NCI-H1436 (cell line): Measurements from ENCODE around the gene CFB.
"Not testable (repeated sequence)": the region's sequence is repeated elsewhere in the genome, so short reads cannot be mapped to it uniquely, and the experiment has no call there.

Experiments
- DNase-seq: peaks from one replicate; lab custom pipeline; 2025; lab: John Stamatoyannopoulos, UW

The CFB gene

DNA sequence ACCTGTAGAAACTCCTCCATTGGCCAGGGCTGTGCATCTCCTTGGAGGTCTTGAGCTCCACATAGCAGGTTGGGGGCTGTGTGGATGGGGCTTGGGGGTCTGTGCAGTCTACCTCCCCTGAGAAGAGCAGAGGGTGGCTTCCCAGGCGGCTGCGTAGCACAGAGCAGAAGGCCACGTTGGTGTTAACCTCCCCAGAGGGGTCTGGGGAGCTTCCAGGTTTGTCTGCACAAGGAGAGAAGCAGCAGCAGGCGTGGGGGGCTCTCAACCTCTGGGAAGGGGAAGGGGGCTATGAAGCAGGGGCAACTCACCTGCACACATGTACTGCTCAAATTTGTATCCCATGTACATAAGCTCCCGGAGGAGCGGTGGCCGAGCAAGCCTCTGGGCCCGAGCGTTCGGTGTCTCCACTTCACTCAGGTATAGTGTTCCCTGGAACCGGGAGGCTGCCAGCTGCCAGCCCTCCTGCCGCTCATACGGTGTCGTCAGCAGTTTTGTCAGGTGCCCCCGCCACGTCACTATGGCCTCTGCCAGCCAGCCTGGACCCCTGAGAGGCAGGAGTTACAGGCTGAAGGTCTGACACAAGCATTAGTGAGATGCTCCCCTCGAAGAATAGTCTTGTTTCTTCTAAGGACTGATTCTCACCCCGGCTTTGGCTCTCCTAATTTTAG lies 24.8 kb downstream of the CFB start:
- no peak for DNase-seq

- no peak for DNase-seq
Measured at GRCh38 chr6:31971279-31971992, 25.5 kb downstream of the CFB start.

DNA sequence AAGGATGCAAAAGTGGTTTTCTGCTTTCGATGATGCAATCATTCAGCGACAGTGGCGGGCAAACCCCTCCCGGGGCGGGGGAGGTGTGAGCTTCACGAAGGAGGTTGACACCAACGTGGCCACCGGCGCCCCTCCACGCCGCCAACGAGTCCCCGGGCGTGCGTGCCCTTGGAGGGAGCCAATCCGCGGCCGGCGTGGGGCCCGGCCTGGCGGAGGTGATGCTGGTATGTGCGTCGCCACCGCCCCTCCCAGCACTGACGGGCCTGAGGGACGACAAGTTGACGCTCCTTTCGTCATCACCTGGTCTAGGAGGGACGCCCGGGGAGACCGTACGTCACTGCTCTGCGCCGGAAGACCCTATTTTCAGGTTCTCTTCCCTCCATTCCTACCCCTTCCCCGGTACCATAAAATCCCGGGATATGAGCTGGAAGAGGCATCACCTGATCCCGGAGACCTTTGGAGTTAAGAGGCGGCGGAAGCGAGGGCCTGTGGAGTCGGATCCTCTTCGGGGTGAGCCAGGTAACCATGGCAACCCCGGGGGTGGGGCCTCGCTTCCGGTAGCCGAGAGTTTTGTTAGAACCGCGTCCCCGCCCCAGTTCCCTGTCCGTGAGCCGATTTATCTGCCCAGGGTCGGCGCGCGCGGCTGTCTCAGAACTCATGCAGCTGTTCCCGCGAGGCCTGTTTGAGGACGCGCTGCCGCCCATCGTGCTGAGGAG lies 26.3 kb downstream of the CFB start, which contains the start of gene DXO:
TSS of gene DXO (minus strand) at position 146 of the 716 bp plus-strand sequence. CDS start 463 bp downstream, outside the sequence.
- DNase-seq = peak; percentile 98

DNA sequence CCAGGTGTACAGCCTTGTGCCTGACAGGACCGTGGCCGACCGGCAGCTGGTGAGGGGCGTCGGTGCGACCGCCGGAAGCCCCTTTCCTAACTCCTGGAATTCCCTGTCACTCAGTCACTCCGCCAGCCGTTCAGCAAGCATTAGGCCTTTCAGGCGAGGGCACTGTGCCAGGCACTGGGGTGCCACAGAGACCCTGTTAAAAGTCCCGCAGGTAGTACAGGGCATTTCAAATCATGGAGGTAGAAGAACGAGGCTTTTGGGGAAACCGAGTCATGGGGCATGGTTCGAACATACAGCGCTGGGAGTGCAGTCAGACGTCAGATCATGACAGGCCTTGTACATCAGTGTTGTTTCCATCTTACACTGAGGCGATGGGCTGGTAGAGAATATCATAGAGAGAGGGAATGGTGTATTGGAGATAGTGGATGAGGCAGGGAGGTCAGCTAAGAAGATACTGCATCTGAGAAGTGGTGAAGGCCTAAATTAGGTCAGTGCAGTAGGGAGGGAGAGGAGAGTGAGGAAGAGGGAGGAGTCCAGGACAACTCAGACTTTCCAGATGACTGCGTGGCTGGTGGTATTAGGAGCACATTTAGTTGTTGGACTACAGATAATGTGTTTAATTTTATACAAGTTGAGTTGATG lies 26.9 kb downstream of the CFB start:
- no peak for DNase-seq

GRCh38 chr6:31976065-31976464 lies 30.2 kb downstream of the CFB start:
- DNase-seq = not testable (repeated sequence)

DNA sequence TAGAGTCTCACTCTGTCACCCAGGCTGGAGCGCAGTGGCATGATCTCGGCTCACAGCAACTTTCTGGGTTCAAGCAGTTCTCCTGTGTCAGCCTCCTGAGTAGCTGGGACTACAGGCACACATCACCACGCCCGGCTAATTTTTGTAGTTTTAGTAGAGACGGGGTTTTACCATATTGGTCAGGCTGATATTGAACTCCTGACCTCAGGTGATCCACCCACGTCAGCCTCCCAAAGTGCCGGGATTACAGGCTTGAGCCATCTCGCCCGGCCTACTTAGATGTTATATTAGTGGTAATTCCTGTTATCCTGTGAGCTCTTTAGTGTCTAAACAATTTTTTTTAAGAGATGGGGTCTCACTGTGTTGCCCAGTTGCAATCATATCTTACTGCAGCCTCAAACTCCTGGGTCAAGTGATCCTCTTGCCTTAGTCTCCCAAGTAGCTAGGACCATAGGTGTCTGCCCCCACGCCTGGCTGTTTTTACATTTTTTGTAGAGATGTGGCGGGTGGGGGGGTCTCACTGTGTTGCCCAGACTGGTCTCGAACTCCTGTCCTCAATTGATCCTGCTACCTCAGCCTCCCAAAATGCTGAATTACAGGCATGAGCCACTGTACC lies 32.0 kb downstream of the CFB start:
- no peak for DNase-seq

DNA sequence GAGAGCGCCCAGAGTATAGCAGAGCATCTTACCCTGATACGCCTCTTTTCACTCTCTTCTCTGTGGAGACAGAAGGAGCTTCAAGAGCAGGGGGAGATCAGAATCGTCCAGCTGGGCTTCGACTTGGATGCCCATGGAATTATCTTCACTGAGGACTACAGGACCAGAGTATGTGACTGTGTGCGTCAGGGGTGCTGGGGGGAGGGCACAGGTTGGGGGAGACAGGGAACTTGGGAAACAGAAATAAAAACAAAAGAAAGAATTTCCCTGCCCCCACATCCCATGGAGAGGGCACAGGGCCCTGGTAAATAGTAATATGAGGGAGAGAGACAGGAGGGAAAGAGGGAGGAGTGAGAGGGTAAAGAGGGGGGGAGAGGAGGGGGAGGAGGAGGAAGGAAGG lies 32.9 kb downstream of the CFB start:
- DNase-seq = no peak

- DNase-seq = no peak
Measured at GRCh38 chr6:31979238-31979898, 33.5 kb downstream of the CFB start.

GRCh38 chr6:31980195-31980876 lies 34.4 kb downstream of the CFB start:
- not testable (repeated sequence) for DNase-seq

- DNase-seq = not testable (repeated sequence)
Measured at GRCh38 chr6:31980998-31981397, 35.1 kb downstream of the CFB start.

GRCh38 chr6:31981744-31982143 lies 35.8 kb downstream of the CFB start, which contains the start of gene C4A:
C4A (plus strand) TSS chr6:31982057; CDS start chr6:31982108, 51 bp downstream.
- DNase-seq = not testable (repeated sequence)

GRCh38 chr6:31989363-31989762 lies 43.5 kb downstream of the CFB start:
- DNase-seq = not testable (repeated sequence)

GRCh38 chr6:31994421-31994820 lies 48.5 kb downstream of the CFB start:
- DNase-seq = not testable (repeated sequence)

GRCh38 chr6:31996385-31996784 lies 50.5 kb downstream of the CFB start:
- not testable (repeated sequence) for DNase-seq
